Measurements from ENCODE around the gene MYO6. TPM values are rescaled to one million over a fixed set of nuclear protein-coding genes. Genes with fewer than 3 reads are reported as not detected.
"Not testable (repeated sequence)": the region's sequence is repeated elsewhere in the genome, so short reads cannot be mapped to it uniquely, and the experiment has no call there.

The MYO6 gene
- total RNA-seq, 1 donor from 2014 or later: 17.0 TPM

GRCh38 chr6:75893058-75893775 is 144.2 kb downstream of the MYO6 start:
- peak; percentile 89 for DNase-seq

- peak; percentile 7 for DNase-seq
Measured at GRCh38 chr6:75893776-75894152, 144.7 kb downstream of the MYO6 start.

- DNase-seq: no peak
Measured at GRCh38 chr6:75896526-75896925, 147.5 kb downstream of the MYO6 start.

- not testable (repeated sequence) for DNase-seq
Measured at GRCh38 chr6:75900216-75900615, 151.2 kb downstream of the MYO6 start.

- DNase-seq: not testable (repeated sequence)
Measured at GRCh38 chr6:75905129-75905528, 156.1 kb downstream of the MYO6 start.

- DNase-seq: no peak
Measured at GRCh38 chr6:75906871-75907270, 157.8 kb downstream of the MYO6 start.

GRCh38 chr6:75907444-75907843 is 158.4 kb downstream of the MYO6 start:
- no peak for DNase-seq

- no peak for DNase-seq
Measured at GRCh38 chr6:75913040-75913439, 164.0 kb downstream of the MYO6 start.

- no peak for DNase-seq
Measured at GRCh38 chr6:75922226-75922625, 173.2 kb downstream of the MYO6 start.

GRCh38 chr6:75926293-75927168 is 177.5 kb downstream of the MYO6 start:
- no peak for DNase-seq

GRCh38 chr6:75931011-75931680 is 182.1 kb downstream of the MYO6 start:
- no peak for DNase-seq

GRCh38 chr6:75932067-75932466 is 183.0 kb downstream of the MYO6 start:
- DNase-seq: peak; percentile 55

GRCh38 chr6:75933387-75933975 is 184.4 kb downstream of the MYO6 start:
- no peak for DNase-seq

- peak; percentile 90 for DNase-seq
Measured at GRCh38 chr6:75934643-75935472, 185.8 kb downstream of the MYO6 start.

GRCh38 chr6:75935473-75935793 is 186.4 kb downstream of the MYO6 start:
- no peak for DNase-seq

- no peak for DNase-seq
Measured at GRCh38 chr6:75936682-75937081, 187.6 kb downstream of the MYO6 start.

GRCh38 chr6:75937846-75938245 is 188.8 kb downstream of the MYO6 start:
- no peak for DNase-seq

- no peak for DNase-seq
Measured at GRCh38 chr6:75940564-75940963, 191.5 kb downstream of the MYO6 start.

- DNase-seq: no peak
Measured at GRCh38 chr6:75941509-75941908, 192.5 kb downstream of the MYO6 start.

- DNase-seq: no peak
Measured at GRCh38 chr6:75943381-75943780, 194.3 kb downstream of the MYO6 start.

GRCh38 chr6:75946146-75946831 is 197.2 kb downstream of the MYO6 start:
- DNase-seq: no peak

Measured in tongue (tissue), 2 donors.